ENCODE data around the gene VAT1L. TPM values are rescaled to one million over a fixed set of nuclear protein-coding genes. Genes with fewer than 3 reads are reported as not detected.

VAT1L gene
- 13.4 TPM for total RNA-seq

GRCh38 chr16:77788181-77789084 is at the start of gene VAT1L:
VAT1L (plus strand) TSS chr16:77788564; CDS start chr16:77788683, 119 bp downstream.
- DNase-seq, result peak; percentile 72

GRCh38 chr16:77738706-77739558 is 49.4 kb upstream of the VAT1L start:
- DNase-seq, result no peak

DNA sequence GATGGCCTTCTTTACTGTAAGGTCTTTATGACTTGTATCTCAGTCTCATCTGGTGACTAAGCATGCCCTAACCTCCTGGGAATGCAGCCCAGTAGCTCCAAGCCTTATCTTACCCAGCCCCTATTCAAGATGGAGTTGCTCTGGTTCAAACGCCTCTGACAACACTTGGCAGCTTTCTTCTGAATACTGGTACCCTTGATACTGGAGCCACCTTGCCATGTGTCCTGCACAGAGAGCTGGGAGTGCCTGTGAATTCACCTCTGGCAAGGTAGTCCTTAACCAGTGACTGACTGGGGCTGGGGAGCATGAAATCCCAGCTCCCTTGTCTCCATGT is 48.8 kb upstream of the VAT1L start:
- no peak for DNase-seq

GRCh38 chr16:77744141-77744540 is 44.2 kb upstream of the VAT1L start:
- DNase-seq, result no peak

GRCh38 chr16:77745972-77746371 is 42.4 kb upstream of the VAT1L start:
- DNase-seq, result no peak

- DNase-seq, result no peak
Measured at GRCh38 chr16:77748421-77749005, 39.9 kb upstream of the VAT1L start.

GRCh38 chr16:77749415-77749814 is 38.9 kb upstream of the VAT1L start:
- DNase-seq, result no peak

GRCh38 chr16:77758046-77758445 is 30.3 kb upstream of the VAT1L start:
- no peak for DNase-seq

GRCh38 chr16:77758508-77758907 is 29.9 kb upstream of the VAT1L start:
- no peak for DNase-seq

DNA sequence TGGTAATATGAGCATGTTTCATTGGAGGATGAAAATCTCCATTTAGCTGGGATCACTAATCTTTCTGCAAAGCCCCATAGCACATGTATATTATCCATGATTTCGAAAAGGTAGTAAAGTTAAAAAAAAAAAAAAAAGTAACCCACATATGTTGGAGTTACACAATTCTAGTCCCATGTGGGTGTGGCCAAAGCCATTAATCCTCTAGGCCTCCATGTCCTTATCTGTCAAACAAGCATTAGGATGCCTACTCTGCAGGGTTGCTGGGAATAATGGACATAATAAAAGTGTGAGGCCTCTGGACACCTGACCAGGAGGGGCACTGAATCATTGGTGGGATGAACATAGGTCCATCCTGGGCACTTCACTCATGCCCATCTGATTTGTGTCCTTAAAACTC is 29.2 kb upstream of the VAT1L start:
- DNase-seq, result no peak

DNA sequence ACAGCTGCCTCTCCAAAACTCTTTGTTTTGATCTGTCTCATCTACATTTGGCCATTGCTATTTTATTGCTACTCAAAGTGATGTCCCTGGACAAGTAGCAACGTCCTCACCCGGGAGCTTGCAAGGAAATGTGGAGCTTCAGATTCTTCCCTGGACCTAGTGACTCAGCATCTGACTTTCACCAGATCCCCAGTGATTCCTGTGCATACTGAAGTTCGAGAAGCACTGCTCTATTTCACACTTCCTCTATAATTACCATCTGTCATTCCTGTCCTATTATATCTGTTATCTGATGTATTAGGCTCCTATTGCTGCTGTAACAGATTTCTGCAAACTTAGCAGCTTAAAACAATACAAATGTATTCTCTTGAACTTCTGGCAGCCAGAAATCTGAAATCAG is 28.5 kb upstream of the VAT1L start:
- DNase-seq, result no peak

DNA sequence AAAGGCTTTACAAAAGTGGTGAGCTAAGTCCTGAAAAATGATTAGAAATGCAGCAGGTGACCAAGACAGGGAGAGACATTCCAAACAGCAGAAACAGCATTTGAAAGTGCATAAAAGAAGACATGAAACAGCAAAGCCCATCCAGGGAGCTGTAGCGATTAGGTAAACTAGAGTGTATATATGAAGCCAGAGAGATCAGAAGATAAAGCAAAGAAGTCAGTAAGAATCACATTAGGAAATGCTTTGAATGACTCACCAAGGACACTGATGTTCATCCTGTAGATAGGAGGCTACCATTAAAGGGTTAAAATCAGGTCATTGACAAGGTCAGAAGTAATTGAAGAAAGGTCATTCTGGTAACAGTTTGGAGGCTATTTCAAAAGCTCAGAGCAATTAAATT is 27.6 kb upstream of the VAT1L start:
- no peak for DNase-seq

- DNase-seq, result no peak
Measured at GRCh38 chr16:77761204-77761603, 27.2 kb upstream of the VAT1L start.

DNA sequence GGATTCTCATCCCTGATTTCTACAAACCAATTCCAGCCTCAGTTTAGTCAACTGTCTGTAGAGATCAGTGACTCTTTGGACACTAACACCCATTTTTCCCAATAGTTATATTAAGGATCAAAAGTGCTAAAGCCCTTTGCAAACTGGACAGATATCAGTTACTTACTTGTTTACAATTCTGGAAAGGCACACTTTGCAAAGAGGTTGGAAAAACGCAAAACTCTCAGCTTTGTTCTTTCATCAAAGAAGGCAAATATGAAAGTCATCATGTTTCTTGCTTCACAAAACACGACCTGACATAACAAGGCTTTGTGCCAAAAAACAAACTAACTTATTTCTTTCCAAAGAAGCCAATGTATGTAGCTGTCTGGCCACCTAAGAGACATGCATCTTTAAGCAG is 26.1 kb upstream of the VAT1L start:
- no peak for DNase-seq

DNA sequence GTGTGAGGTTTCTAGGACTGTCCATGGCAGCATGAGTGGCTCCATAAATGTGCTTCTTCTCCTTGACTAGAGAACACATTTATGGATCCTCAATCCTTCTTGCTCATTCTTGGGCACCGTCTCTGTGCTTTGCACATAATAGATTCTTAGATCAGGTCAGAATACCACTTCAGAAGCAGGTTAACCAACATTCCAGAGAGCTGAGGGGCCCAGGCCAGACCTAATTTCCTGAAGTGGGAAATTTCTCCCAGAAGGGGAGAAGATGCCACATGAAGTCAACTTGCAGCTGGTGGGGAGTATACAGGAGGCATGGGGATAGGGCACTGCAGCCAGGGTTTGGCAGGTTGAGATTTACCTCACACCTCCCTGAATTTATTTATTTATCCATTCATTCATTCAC is 24.4 kb upstream of the VAT1L start:
- no peak for DNase-seq

DNA sequence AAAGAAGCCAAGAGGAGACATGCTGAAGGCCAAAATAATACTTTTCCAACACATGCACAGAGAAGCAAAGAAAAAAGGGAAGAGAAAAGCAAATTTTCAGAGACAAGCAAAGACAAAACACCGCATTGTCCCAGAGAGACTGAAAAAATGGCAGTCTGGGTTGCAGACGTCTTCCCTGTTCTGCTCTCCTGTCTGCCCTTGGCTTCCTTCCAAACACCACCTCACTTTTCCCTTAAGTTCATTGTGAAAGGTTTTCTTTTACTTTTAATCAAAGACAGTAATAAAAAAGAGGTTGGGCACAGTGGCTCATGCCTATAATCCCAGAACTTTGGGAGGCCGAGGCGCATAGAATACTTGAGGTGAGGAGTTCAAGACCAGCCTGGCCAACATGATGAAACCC is 21.2 kb upstream of the VAT1L start:
- no peak for DNase-seq

DNA sequence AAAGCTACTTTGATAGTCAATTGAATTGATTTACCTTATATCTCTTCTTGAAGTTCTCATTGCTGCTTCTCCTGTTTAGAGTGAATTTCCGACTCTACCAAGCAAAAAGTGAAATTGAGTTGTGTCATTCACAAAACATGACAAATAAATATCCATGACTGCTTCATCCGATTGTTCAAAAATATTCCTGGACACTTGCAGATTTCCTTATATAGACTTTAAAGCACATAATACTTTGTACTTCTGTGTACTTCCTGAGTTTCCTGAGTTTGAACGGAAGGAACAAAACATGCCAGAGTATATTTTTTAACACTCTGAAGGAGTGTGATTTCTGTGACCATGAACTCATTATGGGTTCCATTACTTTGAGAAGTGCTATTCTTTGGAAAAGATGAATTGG is 20.5 kb upstream of the VAT1L start:
- DNase-seq, result no peak

- no peak for DNase-seq
Measured at GRCh38 chr16:77775911-77776909, 12.2 kb upstream of the VAT1L start.

DNA sequence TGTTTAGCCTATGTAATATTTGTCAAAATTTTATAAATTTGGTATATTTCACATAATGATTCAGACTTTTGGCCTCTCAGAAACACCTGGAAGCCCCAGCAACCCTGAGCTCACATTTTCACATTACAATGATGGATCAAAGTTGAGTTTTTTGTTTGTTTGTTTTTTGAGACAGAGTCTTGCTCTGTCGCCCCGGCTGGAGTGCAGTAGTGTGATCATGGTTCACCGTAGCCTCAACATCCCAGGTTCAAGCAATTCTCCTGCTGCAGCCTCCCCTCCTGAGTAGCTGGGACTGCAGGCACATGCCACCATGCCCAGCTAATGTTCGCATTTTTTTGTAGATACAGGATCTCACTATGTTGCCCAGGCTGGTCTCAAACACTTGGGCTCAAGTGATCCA is 10.6 kb upstream of the VAT1L start:
- DNase-seq, result no peak

- no peak for DNase-seq
Measured at GRCh38 chr16:77780378-77780837, 8.0 kb upstream of the VAT1L start.

DNA sequence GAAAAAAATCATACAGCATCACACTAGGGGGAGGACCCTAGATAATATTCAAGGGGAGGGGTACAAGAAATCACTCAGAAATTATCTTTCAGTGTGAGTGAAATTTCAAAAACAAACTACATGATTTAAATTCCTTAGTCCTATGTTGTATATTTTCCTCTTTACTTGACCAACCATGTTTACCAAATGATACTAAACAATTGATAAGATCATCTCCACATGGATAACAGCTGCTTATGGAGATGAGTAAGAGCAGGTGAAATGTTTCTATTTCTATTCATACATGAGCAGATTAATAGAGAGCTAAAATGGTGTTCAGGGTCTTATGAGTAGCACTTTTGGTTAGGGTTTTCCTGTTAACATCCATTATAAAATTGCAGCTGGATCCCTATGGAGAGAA is 7.3 kb upstream of the VAT1L start:
- DNase-seq, result no peak

- DNase-seq, result no peak
Measured at GRCh38 chr16:77782694-77783093, 5.7 kb upstream of the VAT1L start.

All from occipital lobe (tissue), 2 donors.